KMS-11 (cell line): ENCODE measurements around the gene NUDT13.

Source experiments
- H2AFZ ChIP-seq: fragments of 200-600 bp; sonication (generic); 2 replicates; pipeline ENCODE4 v1.6.1; 2016; ENCODE audit warnings: antibody characterized with exemption, mixed run types, low read depth
- H3K27ac ChIP-seq: fragments of 200-600 bp; sonication (generic); 2 replicates; pipeline ENCODE4 v1.6.1; 2016; ENCODE audit warnings: mild to moderate bottlenecking, mixed run types
- H3K27me3 ChIP-seq: fragments of 200-600 bp; sonication (generic); 2 replicates; pipeline ENCODE4 v1.6.1; 2017; ENCODE audit warnings: mild to moderate bottlenecking, low read depth, mixed run types, moderate library complexity; ENCODE audit not compliant: insufficient read depth
- H3K36me3 ChIP-seq: fragments of 200-600 bp; sonication (generic); 2 replicates; pipeline ENCODE4 v1.6.1; 2017; ENCODE audit warnings: mild to moderate bottlenecking, mixed run types; ENCODE audit not compliant: insufficient read depth
- H3K4me1 ChIP-seq: fragments of 200-600 bp; sonication (generic); 2 replicates; pipeline ENCODE4 v1.6.1; 2016; ENCODE audit warnings: mild to moderate bottlenecking, low read depth, mixed run types; ENCODE audit not compliant: poor library complexity, severe bottlenecking
- H3K4me2 ChIP-seq: fragments of 200-600 bp; sonication (generic); 2 replicates; pipeline ENCODE4 v1.7.0; 2016; ENCODE audit warnings: mild to moderate bottlenecking, mixed run types
- H3K4me3 ChIP-seq: fragments of 200-600 bp; sonication (generic); IDR thresholded peaks from 2 replicates; pipeline ENCODE4 v1.6.1; 2017; ENCODE audit warnings: low read depth, low read length, mixed read lengths; ENCODE audit not compliant: insufficient read depth
- H3K79me2 ChIP-seq: fragments of 200-600 bp; sonication (generic); 2 replicates; pipeline ENCODE4 v1.6.1; 2016; ENCODE audit warnings: low read depth, mixed run types; ENCODE audit not compliant: insufficient read depth
- H3K9ac ChIP-seq: fragments of 200-600 bp; sonication (generic); 2 replicates; pipeline ENCODE4 v1.6.1; 2016; ENCODE audit warnings: mild to moderate bottlenecking, mixed run types
- H4K20me1 ChIP-seq: fragments of 200-600 bp; sonication (generic); 2 replicates; pipeline ENCODE4 v1.6.1; 2016; ENCODE audit warnings: mild to moderate bottlenecking, mixed run types; ENCODE audit not compliant: insufficient read depth
- TF ChIP-seq, protein P1 (sequence below): fragments of 200-600 bp; sonication (generic); conservative IDR thresholded peaks from 2 replicates; pipeline ENCODE4 v1.6.1; 2017; ENCODE audit warnings: low read depth, mild to moderate bottlenecking, antibody characterized with exemption, low read length, moderate library complexity, mixed read lengths

NUDT13 gene

DNA sequence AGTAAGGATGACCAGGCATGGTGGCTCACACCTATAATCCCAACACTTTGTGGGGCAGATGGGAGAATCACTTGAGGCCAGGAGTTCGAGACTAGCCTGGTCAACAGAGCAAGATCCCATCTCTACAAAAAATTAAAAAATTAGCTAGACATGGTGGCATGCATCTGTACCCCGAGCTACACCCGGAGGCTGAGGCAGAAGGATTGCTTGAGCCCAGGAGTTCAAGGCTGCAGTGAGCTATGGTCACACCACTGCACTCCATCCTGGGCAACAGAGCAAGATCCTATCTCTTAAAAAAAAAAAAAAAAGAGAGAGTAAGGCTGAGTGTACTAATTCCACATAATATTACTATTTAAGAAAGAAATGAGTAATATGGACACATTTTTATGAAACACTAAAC is 17.4 kb upstream of the NUDT13 start:
- Histone ChIP-seq H3K4me1 (peaks cover 29% of the 10 kb centered on the region), H3K4me2 (no peak overlapping the region), H3K27ac (no peak overlapping the region), H3K36me3 (no peaks in the 10 kb centered on the region), H4K20me1 (no peaks in the 10 kb centered on the region), H3K4me3 (no peak overlapping the region), H3K27me3 (no peaks in the 10 kb centered on the region), H2AFZ (no peak overlapping the region), H3K9ac (no peak overlapping the region), H3K79me2 (peaks cover 20% of the 10 kb centered on the region)
- TF ChIP-seq, protein P1, sequence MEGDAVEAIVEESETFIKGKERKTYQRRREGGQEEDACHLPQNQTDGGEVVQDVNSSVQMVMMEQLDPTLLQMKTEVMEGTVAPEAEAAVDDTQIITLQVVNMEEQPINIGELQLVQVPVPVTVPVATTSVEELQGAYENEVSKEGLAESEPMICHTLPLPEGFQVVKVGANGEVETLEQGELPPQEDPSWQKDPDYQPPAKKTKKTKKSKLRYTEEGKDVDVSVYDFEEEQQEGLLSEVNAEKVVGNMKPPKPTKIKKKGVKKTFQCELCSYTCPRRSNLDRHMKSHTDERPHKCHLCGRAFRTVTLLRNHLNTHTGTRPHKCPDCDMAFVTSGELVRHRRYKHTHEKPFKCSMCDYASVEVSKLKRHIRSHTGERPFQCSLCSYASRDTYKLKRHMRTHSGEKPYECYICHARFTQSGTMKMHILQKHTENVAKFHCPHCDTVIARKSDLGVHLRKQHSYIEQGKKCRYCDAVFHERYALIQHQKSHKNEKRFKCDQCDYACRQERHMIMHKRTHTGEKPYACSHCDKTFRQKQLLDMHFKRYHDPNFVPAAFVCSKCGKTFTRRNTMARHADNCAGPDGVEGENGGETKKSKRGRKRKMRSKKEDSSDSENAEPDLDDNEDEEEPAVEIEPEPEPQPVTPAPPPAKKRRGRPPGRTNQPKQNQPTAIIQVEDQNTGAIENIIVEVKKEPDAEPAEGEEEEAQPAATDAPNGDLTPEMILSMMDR, result no peak

DNA sequence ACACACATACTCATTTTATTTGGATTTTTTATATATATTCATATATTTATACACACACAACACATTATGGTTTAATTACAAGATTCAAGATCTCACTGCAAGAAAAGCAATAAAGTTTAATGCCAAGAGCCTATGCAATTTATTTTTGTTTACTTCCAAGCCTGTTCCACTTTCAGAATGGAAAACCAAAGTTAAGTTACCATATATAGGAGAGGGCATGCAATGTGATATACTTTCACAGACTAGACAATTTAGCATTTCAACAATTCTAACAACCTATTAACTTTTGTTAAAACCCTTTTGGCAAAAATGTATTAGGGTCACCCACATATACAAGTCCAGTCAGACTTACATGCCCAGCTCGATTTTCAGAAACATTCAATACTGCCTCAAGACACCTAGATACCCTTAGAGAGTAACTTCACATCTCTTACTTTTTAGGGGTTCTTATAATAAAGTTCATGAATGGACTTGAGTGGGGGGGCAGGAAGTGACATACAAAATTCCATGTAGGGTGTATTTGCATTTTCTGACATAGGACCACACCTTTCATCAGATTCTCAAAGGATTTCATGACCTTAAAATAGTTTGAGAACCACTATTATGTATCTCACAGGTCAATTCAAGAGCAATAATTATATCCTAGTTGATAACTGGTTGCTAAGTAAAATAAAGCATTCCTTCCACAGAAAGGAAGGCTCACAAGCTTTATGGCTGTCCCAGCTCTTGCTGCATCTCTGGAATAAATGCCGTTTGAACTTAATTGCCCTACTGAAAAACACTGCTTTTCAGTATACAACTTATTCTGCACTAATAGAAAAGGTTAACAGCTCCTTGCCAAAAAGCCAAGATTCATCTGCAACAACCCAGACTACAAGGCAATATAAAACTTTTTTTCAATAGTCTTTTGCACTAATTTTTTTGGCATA is 16.1 kb upstream of the NUDT13 start:
- Histone ChIP-seq H3K36me3 (no peaks in the 10 kb centered on the region), H3K4me1 (peaks cover 18% of the 10 kb centered on the region), H3K4me2 (peak overlapping the region; percentile 50), H4K20me1 (no peaks in the 10 kb centered on the region), H3K4me3 (no peak overlapping the region), H3K27ac (no peak overlapping the region), H3K79me2 (peaks cover 20% of the 10 kb centered on the region), H3K27me3 (no peaks in the 10 kb centered on the region), H3K9ac (no peak overlapping the region), H2AFZ (no peak overlapping the region)
- TF ChIP-seq, protein P1, result no peak

DNA sequence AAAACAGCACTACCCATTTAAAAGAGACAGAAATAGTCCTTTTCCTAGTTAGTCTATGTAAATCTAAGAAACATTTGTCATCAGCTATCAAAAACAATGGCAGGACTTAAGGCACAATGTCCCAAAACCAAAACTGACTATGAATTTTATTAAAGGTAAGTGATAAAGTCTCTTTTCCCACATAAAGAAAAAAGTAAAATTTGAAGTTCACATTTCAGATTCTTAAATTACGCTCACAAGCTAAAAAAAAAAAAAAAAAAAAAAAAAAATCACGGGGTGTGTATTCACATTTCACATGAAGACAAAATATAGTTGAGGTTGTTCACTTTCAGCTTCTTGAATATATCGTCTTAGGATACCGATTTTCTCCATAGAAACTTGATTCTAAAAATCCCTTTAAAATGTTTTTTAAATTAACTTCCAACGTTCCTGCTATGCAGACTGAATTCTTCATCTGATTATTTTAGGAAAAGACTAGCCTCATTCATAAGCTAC is 15.2 kb upstream of the NUDT13 start:
- Histone ChIP-seq H3K79me2 (peaks cover 20% of the 10 kb centered on the region), H4K20me1 (no peaks in the 10 kb centered on the region), H3K27me3 (no peaks in the 10 kb centered on the region), H3K4me3 (no peak overlapping the region), H3K4me1 (peaks cover 16% of the 10 kb centered on the region), H3K36me3 (no peaks in the 10 kb centered on the region), H3K4me2 (peak overlapping the region; percentile 50), H3K27ac (peak overlapping the region; percentile 81; the same call in 1 of the 2 replicates), H2AFZ (peak overlapping the region; percentile 93), H3K9ac (peak overlapping the region; percentile 89; the same call in 1 of the 2 replicates)
- TF ChIP-seq, protein P1, result no peak

DNA sequence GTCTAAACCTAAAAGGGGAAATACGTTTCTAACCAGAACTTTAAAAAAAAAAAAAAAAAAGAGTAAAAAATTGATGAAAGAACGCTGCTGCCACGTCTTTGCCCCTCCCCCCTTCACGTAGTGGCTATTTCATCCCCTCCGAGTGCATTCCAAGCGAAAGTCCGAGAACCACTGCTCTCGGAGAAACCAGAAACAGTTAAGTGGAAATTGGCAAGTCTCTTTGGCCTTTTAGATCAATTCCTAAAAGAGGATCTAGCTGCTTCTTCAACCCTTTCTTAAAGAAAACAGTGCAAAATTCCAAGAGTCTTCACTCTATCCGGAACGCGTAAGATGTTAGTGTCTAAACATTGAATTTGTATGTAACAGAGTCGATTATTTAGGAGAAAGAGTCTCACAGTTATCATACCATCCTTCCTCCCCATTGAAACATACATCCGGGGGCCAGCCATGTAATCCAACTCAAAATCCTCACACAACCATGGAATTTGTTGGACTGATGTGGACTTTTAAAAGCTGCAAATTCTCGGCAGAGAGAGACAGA is 14.7 kb upstream of the NUDT13 start:
- Histone ChIP-seq H3K36me3 (no peaks in the 10 kb centered on the region), H3K79me2 (peaks cover 20% of the 10 kb centered on the region), H3K4me2 (peak overlapping the region; percentile 50), H3K9ac (peak overlapping the region; percentile 89), H4K20me1 (no peaks in the 10 kb centered on the region), H3K4me3 (no peak overlapping the region), H2AFZ (peak overlapping the region; percentile 93), H3K4me1 (peaks cover 16% of the 10 kb centered on the region), H3K27me3 (no peaks in the 10 kb centered on the region), H3K27ac (peak overlapping the region; percentile 81)
- TF ChIP-seq, protein P1, result no peak
